Activated B cell treated with CpG ODN at 0.5 μM for 24 hours (primary cell): ENCODE results near the gene TMEM178B. TPM values are rescaled to one million over a fixed set of nuclear protein-coding genes. Genes with fewer than 3 reads are reported as not detected.
"Not testable (repeated sequence)": the region's sequence is repeated elsewhere in the genome, so short reads cannot be mapped to it uniquely, and the experiment has no call there.

Source experiments
- ATAC-seq: fragments of 200-7000 bp; cut with Tn5 transposase; one replicate; pipeline ENCODE4 v1.10.0; 2021; ENCODE audit warnings: low read depth, mild to moderate bottlenecking, moderate library complexity
- CTCF ChIA-PET: fragments of 350-600 bp; sonication (Branson Sonifier 250); formaldehyde crosslinking; loops from one replicate; lab custom pipeline; 2021; ENCODE audit warnings: antibody characterized with exemption; lab: Charles Lee
- POLR2A ChIA-PET: fragments of 350-600 bp; sonication (Branson Sonifier 250); formaldehyde crosslinking; loops from one replicate; lab custom pipeline; 2021; ENCODE audit warnings: antibody characterized with exemption; lab: Charles Lee
- DNase-seq: peaks from one replicate; pipeline ENCODE4 v3.0.0; 2022
- H3K27ac Mint-ChIP-seq: one replicate; pipeline ENCODE4 v1.8.0; 2020; ENCODE audit warnings: mixed read lengths
- H3K27me3 Mint-ChIP-seq: one replicate; pipeline ENCODE4 v1.8.0; 2021; ENCODE audit warnings: mixed read lengths
- H3K36me3 Mint-ChIP-seq: one replicate; pipeline ENCODE4 v1.8.0; 2021; ENCODE audit warnings: low read depth, mixed read lengths
- H3K4me1 Mint-ChIP-seq: one replicate; pipeline ENCODE4 v1.8.0; 2021; ENCODE audit warnings: mixed read lengths
- H3K4me3 Mint-ChIP-seq: one replicate; pipeline ENCODE4 v1.8.0; 2020; ENCODE audit warnings: mild to moderate bottlenecking, mixed read lengths
- H3K9me3 Mint-ChIP-seq: one replicate; pipeline ENCODE4 v1.8.0; 2020; ENCODE audit warnings: mixed read lengths
- CTCF ChIP-seq: fragments of 200-600 bp; IDR thresholded peaks from one replicate; pipeline ENCODE4 v1.8.0; 2022; ENCODE audit warnings: antibody characterized with exemption, mild to moderate bottlenecking
- intact Hi-C: fragments of 100-400 bp; cut with micrococcal nuclease; formaldehyde crosslinking; loops from one replicate; pipeline ENCODE4 v1.15.1; 2024
- total RNA-seq: library from RNA; stranded (reverse); gene quantifications from 2 replicates; pipeline ENCODE4 v1.2.3, GENCODE V29; 2022

The TMEM178B gene
- total RNA-seq: 0.17 and 0.49 TPM in 2 replicates

DNA sequence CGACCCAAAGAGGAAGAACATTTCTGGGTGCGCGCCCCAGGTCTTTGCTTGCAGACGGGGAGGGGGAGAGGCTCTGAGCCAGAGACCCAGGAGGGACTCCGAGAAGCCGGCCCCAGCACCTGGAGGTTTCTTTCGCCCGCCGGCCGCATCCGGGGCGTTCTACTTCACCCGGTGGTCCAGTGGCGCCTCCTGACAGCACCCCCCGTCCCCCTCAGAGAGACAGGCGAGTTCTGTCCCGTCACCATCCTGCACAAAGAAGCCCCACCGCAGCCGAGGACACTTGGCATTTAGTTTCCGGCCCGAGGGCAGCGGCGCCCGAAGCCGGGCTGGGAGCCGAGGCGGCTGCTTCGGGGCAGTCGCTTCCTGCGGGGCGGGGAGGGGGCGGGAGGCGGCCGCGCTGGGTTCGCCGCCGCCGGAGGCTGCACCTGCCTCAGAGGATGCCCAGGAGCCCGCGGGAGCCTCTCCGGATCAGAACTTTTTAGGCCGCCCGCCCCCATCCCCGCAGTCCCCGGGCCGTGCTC, at the start of gene TMEM178B:
Gene TMEM178B (plus strand): TSS at position 424 of the 521 bp plus-strand sequence.
- Mint-ChIP-seq H3K4me1 (peaks cover 26% of the 10 kb centered on the region), H3K9me3 (no peaks in the 10 kb centered on the region), H3K27ac (no peak within 1 kb of the TSS), H3K36me3 (no peaks in the 10 kb centered on the region), H3K27me3 (peaks cover 40% of the 10 kb centered on the region), H3K4me3 (peak within 1 kb of the TSS; percentile 68)
- DNase-seq (peak; percentile 16), ATAC-seq (no peak)
- CTCF ChIA-PET: no interaction called here
- TF ChIP-seq CTCF: no peak
- intact Hi-C loops: loop anchor here (10.0 kb wide), 2 partner anchors 121 to 581 kb away; no protein-coding TSS in a partner anchor
- POLR2A ChIA-PET: no interaction called here

- DNase-seq (no peak), ATAC-seq (no peak)
- no peak overlapping the region for H3K27ac Mint-ChIP-seq
- no peak for TF ChIP-seq CTCF
- H3K4me1 Mint-ChIP-seq: no peaks in the 10 kb centered on the region
- peaks cover 40% of the 10 kb centered on the region for H3K27me3 Mint-ChIP-seq
- peaks cover 5% of the 10 kb centered on the region for H3K36me3 Mint-ChIP-seq
- intact Hi-C loops: no loop called here
- peaks cover 16% of the 10 kb centered on the region for H3K9me3 Mint-ChIP-seq
- ChIA-PET POLR2A (no interaction called here), CTCF (no interaction called here)
- no peak overlapping the region for H3K4me3 Mint-ChIP-seq
Observed at GRCh38 chr7:141024668-141025067, 49.2 kb upstream of the TMEM178B start.

DNA sequence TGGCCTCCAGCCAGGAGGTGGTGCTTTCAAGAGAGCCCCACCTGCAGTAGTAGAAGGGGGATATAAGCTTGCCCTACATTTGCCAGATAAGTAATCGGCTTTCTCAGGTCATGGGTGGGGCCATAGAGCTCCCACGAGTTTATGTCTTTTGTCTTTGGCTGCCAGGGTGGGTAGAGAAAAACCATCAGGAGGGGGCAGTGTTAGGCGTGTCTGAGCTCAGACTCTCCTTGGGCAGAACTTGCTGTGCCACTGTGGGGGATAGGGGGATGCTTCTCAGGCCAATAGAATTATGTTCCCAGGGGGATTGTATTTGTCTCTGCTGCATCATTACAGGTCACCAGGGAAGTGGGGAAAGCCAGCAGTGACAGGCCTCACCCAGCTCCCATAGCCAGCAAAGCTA, 46.8 kb upstream of the TMEM178B start:
- intact Hi-C loops: no loop called here
- ATAC-seq (no peak), DNase-seq (no peak)
- no peak overlapping the region for H3K27ac Mint-ChIP-seq
- peaks cover 16% of the 10 kb centered on the region for H3K9me3 Mint-ChIP-seq
- peaks cover 5% of the 10 kb centered on the region for H3K36me3 Mint-ChIP-seq
- no peak for TF ChIP-seq CTCF
- no peaks in the 10 kb centered on the region for H3K4me1 Mint-ChIP-seq
- peaks cover 42% of the 10 kb centered on the region for H3K27me3 Mint-ChIP-seq
- POLR2A ChIA-PET: no interaction called here
- H3K4me3 Mint-ChIP-seq: no peak overlapping the region
- CTCF ChIA-PET: no interaction called here

GRCh38 chr7:141028767-141029166, 45.1 kb upstream of the TMEM178B start:
- Mint-ChIP-seq H3K27ac (no peak overlapping the region), H3K36me3 (peaks cover 5% of the 10 kb centered on the region), H3K4me3 (no peak overlapping the region), H3K4me1 (no peaks in the 10 kb centered on the region), H3K27me3 (peaks cover 41% of the 10 kb centered on the region), H3K9me3 (peaks cover 12% of the 10 kb centered on the region)
- POLR2A ChIA-PET: no interaction called here
- DNase-seq (no peak), ATAC-seq (no peak)
- CTCF ChIA-PET: no interaction called here
- no peak for TF ChIP-seq CTCF
- intact Hi-C loops: no loop called here

DNA sequence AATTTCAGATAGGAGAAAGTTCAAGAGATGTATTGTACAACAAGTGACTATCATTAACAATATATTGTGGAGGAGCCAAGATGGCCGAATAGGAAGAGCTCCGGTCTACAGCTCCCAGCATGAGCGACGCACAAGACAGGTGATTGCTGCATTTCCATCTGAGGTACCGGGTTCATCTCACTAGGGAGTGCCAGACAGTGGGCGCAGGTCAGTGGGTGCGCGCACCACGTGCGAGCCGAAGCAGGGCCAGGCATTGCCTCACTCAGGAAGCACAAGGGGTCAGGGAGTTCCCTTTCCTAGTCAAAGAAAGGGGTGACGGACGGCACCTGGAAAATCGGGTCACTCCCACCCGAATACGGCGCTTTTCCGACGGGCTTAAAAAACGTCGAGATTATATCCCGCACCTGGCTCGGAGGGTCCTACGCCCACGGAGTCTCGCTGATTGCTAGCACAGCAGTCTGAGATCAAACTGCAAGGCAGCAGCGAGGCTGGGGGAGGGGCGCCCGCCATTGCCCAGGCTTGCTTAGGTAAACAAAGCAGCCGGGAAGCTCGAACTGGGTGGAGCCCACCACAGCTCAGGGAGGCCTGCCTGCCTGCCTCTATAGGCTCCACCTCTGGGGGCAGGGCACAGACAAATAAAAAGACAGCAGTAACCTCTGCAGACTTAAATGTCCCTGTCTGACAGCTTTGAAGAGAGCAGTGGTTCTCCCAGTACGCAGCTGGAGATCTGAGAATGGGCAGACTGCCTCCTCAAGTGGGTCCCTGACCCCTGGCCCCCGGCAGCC, 41.1 kb upstream of the TMEM178B start:
- intact Hi-C loops: not testable (repeated sequence)

DNA sequence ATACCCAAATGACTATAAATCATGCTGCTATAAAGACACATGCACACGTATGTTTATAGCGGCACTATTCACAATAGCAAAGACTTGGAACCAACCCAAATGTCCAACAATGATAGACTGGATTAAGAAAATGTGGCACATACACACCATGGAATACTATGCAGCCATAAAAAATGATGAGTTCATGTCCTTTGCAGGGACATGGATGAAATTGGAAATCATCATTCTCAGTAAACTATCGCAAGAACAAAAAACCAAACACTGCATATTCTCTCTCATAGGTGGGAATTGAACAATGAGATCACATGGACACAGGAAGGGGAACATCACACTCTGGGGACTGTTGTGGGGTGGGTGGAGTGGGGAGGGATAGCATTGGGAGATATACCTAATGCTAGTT, 35.8 kb upstream of the TMEM178B start:
- H3K4me3 Mint-ChIP-seq, H3K9me3 Mint-ChIP-seq, CTCF ChIA-PET, H3K27ac Mint-ChIP-seq, H3K36me3 Mint-ChIP-seq, intact Hi-C loops, POLR2A ChIA-PET, ATAC-seq, DNase-seq, H3K4me1 Mint-ChIP-seq: not testable (repeated sequence)
- peaks cover 15% of the 10 kb centered on the region for H3K27me3 Mint-ChIP-seq

More for the DNA sequence above, 41.1 kb upstream of the TMEM178B start:
- ATAC-seq, H3K36me3 Mint-ChIP-seq, H3K4me3 Mint-ChIP-seq, H3K27ac Mint-ChIP-seq, H3K9me3 Mint-ChIP-seq, DNase-seq, CTCF ChIA-PET, POLR2A ChIA-PET, H3K4me1 Mint-ChIP-seq: not testable (repeated sequence)
- H3K27me3 Mint-ChIP-seq: peaks cover 26% of the 10 kb centered on the region
